Endothelial cell of umbilical vein (primary cell): ENCODE data around the gene SNAP23. TPM values are rescaled to one million over a fixed set of nuclear protein-coding genes. Genes with fewer than 3 reads are reported as not detected.

Experiments used
- BruUV-seq: library from RNA; stranded (reverse); fragments of 400-500 nt; replicated peaks from 2 replicates; lab custom pipeline; 2021; lab: Mats Ljungman, UMichigan
- CTCF ChIA-PET: fragments of 300-600, 350-600 bp; sonication (Branson Sonifier 250); formaldehyde crosslinking; loops from one replicate; lab custom pipeline; 2021; ENCODE audit warnings: antibody characterized with exemption, inconsistent platforms; lab: Charles Lee
- POLR2A ChIA-PET: fragments of 300-600, 350-600 bp; sonication (Branson Sonifier 250); formaldehyde crosslinking; loops from one replicate; lab custom pipeline; 2021; ENCODE audit warnings: antibody characterized with exemption, inconsistent platforms; lab: Charles Lee
- DNase-seq: peaks from one replicate; pipeline ENCODE4 v3.0.0-alpha.2; 2011; ENCODE audit warnings: low read depth, low spot score
- FAIRE-seq: peaks from 2 replicates; lab custom pipeline; 2011; peaks lifted over from hg19 to GRCh38; lab: Jason Lieb, UNC
- H2AFZ ChIP-seq: 2 replicates; pipeline ENCODE4 v1.6.0; 2012; ENCODE audit warnings: low read depth, low read length, control low read depth, inconsistent platforms
- H3K27ac ChIP-seq: 2 replicates; pipeline ENCODE4 v1.5.1; 2011; ENCODE audit warnings: low read depth, mild to moderate bottlenecking, control low read depth, low read length, moderate library complexity; ENCODE audit not compliant: insufficient read depth
- H3K27me3 ChIP-seq, 2 experiments: 2 replicates each; pipeline versions ENCODE4 v1.6.0 to v1.6.1; 2011; ENCODE audit warnings: low read length in 2 of 2, mixed read lengths in 1 of 2; ENCODE audit not compliant: control insufficient read depth in 2 of 2, insufficient read depth in 2 of 2
- H3K36me3 ChIP-seq, 2 experiments: 2 replicates in 1 of 2; 3 replicates in 1 of 2; pipeline ENCODE4 v1.5.1; 2011; ENCODE audit warnings: low read length in 2 of 2, mild to moderate bottlenecking in 1 of 2, moderate library complexity in 1 of 2; ENCODE audit not compliant: control insufficient read depth in 2 of 2, insufficient read depth in 2 of 2; ENCODE audit errors: extremely low read depth in 1 of 2
- H3K4me1 ChIP-seq: 3 replicates; pipeline ENCODE4 v1.5.1; 2011; ENCODE audit warnings: mild to moderate bottlenecking, low read length; ENCODE audit not compliant: control insufficient read depth, insufficient read depth; ENCODE audit errors: extremely low read depth
- H3K4me2 ChIP-seq: 2 replicates; pipeline ENCODE4 v1.6.1; 2011; ENCODE audit warnings: low read length, control low read depth, mixed read lengths; ENCODE audit not compliant: insufficient read depth
- H3K4me3 ChIP-seq, 3 experiments: fragments of 200-600 bp in 1 of 3; sonication (generic), shearing (Covaris generic) in 1 of 3; replicated peaks in 1 of 3; 2 replicates each; pipeline ENCODE4 v1.5.1; 2011 to 2016; ENCODE audit warnings: control low read depth in 3 of 3, low read length in 3 of 3, mild to moderate bottlenecking in 2 of 3, inconsistent platforms in 1 of 3, low read depth in 1 of 3, moderate library complexity in 1 of 3; ENCODE audit not compliant: insufficient read depth in 1 of 3
- H3K79me2 ChIP-seq: 2 replicates; pipeline ENCODE4 v1.6.0; 2012; ENCODE audit warnings: low read length, inconsistent platforms; ENCODE audit not compliant: control insufficient read depth, insufficient read depth
- H3K9ac ChIP-seq: replicated peaks from 2 replicates; pipeline ENCODE3; 2011; ENCODE audit warnings: low read length, control low read depth; ENCODE audit not compliant: insufficient read depth; ENCODE audit errors: extremely low read depth
- H3K9me1 ChIP-seq: replicated peaks from 3 replicates; pipeline ENCODE4 v1.6.0; 2011; ENCODE audit warnings: mild to moderate bottlenecking, low read length; ENCODE audit not compliant: control insufficient read depth, insufficient read depth; ENCODE audit errors: extremely low read depth
- H3K9me3 ChIP-seq: replicated peaks from 2 replicates; pipeline ENCODE4 v1.5.1; 2012; ENCODE audit warnings: low read length, inconsistent platforms; ENCODE audit not compliant: control insufficient read depth, insufficient read depth
- H4K20me1 ChIP-seq: replicated peaks from 2 replicates; pipeline ENCODE3; 2011; ENCODE audit warnings: mild to moderate bottlenecking, low read length; ENCODE audit not compliant: control insufficient read depth, insufficient read depth; ENCODE audit errors: extremely low read depth
- EZH2 ChIP-seq: IDR thresholded peaks from 2 replicates; pipeline ENCODE4 v1.6.1; 2012; ENCODE audit warnings: borderline replicate concordance, low read depth, mild to moderate bottlenecking, moderate library complexity, low read length, inconsistent platforms; ENCODE audit not compliant: severe bottlenecking
- FOS ChIP-seq: IDR thresholded peaks from 2 replicates; pipeline ENCODE4 v1.6.1; 2011; ENCODE audit warnings: mild to moderate bottlenecking, low read length, moderate library complexity, borderline replicate concordance; ENCODE audit not compliant: insufficient read depth
- GATA2 ChIP-seq: IDR thresholded peaks from 2 replicates; pipeline ENCODE4 v1.7.0; 2011; ENCODE audit warnings: low read depth, mild to moderate bottlenecking, moderate library complexity, mixed read lengths, low read length; ENCODE audit not compliant: insufficient read length, insufficient read depth
- JUN ChIP-seq: IDR thresholded peaks from 2 replicates; pipeline ENCODE4 v1.6.1; 2011; ENCODE audit warnings: borderline replicate concordance, low read depth; ENCODE audit not compliant: insufficient read length, insufficient read depth
- MYC ChIP-seq: IDR thresholded peaks from one replicate; pipeline ENCODE4 v1.6.1; 2011; ENCODE audit warnings: mild to moderate bottlenecking, low read depth, low read length
- POLR2A ChIP-seq: IDR thresholded peaks from 2 replicates; pipeline ENCODE4 v1.6.1; 2012; ENCODE audit warnings: low read depth, mild to moderate bottlenecking, control low read depth, low read length
- POLR2AphosphoS5 ChIP-seq: IDR thresholded peaks from 2 replicates; pipeline ENCODE4 v1.6.1; 2012; ENCODE audit warnings: low read depth, mild to moderate bottlenecking, control low read depth, low read length, moderate library complexity; ENCODE audit not compliant: insufficient read depth
- dilution Hi-C: fragments of 300-500 bp; cut with MboI; formaldehyde crosslinking; loops from one replicate; pipeline ENCODE4 v1.15.0; 2019; ENCODE audit warnings: low sequenced_read_pairs; ENCODE audit not compliant: extremely low pct_ligation_motif_present
- intact Hi-C: fragments of 100-400 bp; cut with micrococcal nuclease; formaldehyde crosslinking; loops from one replicate; pipeline ENCODE4 v1.10.0; 2022
- polyA plus RNA-seq, 4 experiments: library from polyadenylated mRNA; depleted of rRNA in 3 of 4; stranded (reverse) in 3 of 4; unstranded in 1 of 4; fragments of >200 nt; gene quantifications; 2 replicates each; pipeline versions ENCODE4 v1.2.1 to v1.2.3, GENCODE V29; 2011 to 2012; ENCODE audit warnings: missing spikeins in 1 of 4
- total RNA-seq: library from RNA; stranded (reverse); gene quantifications from 2 replicates; pipeline ENCODE4 v1.2.3, GENCODE V29; 2021
- TF ChIP-seq, protein P1 (sequence below), 2 donors: IDR thresholded peaks; 1 replicate in 1 of 2; 2 replicates in 1 of 2; pipeline ENCODE4 v1.5.1; 2011; ENCODE audit warnings: low read length in 2 of 2, mild to moderate bottlenecking in 2 of 2, moderate library complexity in 2 of 2, control low read depth in 1 of 2, inconsistent platforms in 1 of 2, low read depth in 1 of 2; ENCODE audit not compliant: insufficient read depth in 1 of 2; ENCODE audit errors: extremely low read depth in 1 of 2
- TF ChIP-seq, protein P2 (sequence below): IDR thresholded peaks from 2 replicates; pipeline ENCODE4 v1.6.1; 2011; ENCODE audit not compliant: insufficient read depth, insufficient read length

Gene SNAP23
- total and polyA plus RNA-seq, 2 donors (not counting 3 experiments of a cell fraction or from before 2014, with no cell fraction given): 141 to 152 TPM

DNA sequence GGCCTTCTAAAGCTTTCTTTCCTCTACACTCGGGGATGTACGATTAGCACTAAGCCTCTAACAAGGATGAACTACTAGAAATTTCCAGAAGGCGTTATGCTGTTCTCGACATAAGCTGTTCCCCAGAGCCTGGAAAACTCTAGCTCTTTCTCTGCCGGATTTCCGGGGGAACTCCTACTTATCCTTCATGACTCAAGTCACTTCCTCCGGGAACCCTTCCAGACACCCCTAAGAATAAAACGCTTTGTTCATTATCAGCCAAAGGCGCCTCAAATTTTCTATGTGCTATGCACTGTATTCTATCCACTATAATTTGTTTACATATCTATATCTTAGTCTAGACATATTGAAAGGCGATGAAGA is 455 bp upstream of the SNAP23 start:
- peak; percentile 86 for DNase-seq
- intact Hi-C loops: loop anchor here (2.0 to 5.0 kb wide), 3 partner anchors 16 to 223 kb away; partner anchors contain the start of genes GANC, HAUS2, LRRC57 and TMEM87A

More for the DNA sequence above, 455 bp upstream of the SNAP23 start:
- Histone ChIP-seq H3K79me2 (peaks cover 46% of the 10 kb centered on the region), H3K9me1 (no peaks in the 10 kb centered on the region), H3K4me1 (peaks cover 62% of the 10 kb centered on the region), H4K20me1 (no peaks in the 10 kb centered on the region), H3K4me3 (peak overlapping the region in 2 of 3 experiments; percentile 10 to 98), H3K27ac (peak overlapping the region; percentile 95), H3K27me3 (no peaks in the 10 kb centered on the region), H3K9ac (peak overlapping the region; percentile 95), H3K4me2 (peak overlapping the region; percentile 83), H3K36me3 (peaks cover 0 to 2% of the 10 kb centered on the region in 2 experiments), H3K9me3 (no peaks in the 10 kb centered on the region), H2AFZ (no peak overlapping the region)
- CTCF ChIA-PET: interaction anchor here (1.4 to 1.8 kb wide), 4 partner anchors 12 to 54 kb away, joined by 4 to 6 read pairs (median 5); partner anchors contain the start of genes HAUS2 and LRRC57
- TF ChIP-seq POLR2A: no peak
- TF ChIP-seq GATA2: no peak
- no peak for TF ChIP-seq MYC
- TF ChIP-seq, protein P1, sequence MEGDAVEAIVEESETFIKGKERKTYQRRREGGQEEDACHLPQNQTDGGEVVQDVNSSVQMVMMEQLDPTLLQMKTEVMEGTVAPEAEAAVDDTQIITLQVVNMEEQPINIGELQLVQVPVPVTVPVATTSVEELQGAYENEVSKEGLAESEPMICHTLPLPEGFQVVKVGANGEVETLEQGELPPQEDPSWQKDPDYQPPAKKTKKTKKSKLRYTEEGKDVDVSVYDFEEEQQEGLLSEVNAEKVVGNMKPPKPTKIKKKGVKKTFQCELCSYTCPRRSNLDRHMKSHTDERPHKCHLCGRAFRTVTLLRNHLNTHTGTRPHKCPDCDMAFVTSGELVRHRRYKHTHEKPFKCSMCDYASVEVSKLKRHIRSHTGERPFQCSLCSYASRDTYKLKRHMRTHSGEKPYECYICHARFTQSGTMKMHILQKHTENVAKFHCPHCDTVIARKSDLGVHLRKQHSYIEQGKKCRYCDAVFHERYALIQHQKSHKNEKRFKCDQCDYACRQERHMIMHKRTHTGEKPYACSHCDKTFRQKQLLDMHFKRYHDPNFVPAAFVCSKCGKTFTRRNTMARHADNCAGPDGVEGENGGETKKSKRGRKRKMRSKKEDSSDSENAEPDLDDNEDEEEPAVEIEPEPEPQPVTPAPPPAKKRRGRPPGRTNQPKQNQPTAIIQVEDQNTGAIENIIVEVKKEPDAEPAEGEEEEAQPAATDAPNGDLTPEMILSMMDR (IDR thresholded peaks at IDR 0.05; ENCODE audit: extremely low read depth in 1 of 2, insufficient read depth in 1 of 2, low read depth in 1 of 2, low read length in 2 of 2): no peak
- TF ChIP-seq EZH2: no peak
- peak; percentile 74 for TF ChIP-seq FOS
- peak; percentile 73 for TF ChIP-seq JUN
- TF ChIP-seq POLR2AphosphoS5: no peak
- TF ChIP-seq, protein P2, sequence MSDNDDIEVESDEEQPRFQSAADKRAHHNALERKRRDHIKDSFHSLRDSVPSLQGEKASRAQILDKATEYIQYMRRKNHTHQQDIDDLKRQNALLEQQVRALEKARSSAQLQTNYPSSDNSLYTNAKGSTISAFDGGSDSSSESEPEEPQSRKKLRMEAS: no peak
- TSS peak; percentile 67 for BruUV-seq
- POLR2A ChIA-PET: interaction anchor here (0.5 to 1.2 kb wide), 4 partner anchors 9 to 80 kb away, joined by 3 to 8 read pairs (median 5); partner anchors contain the start of gene STARD9
- FAIRE-seq: no peak
- dilution Hi-C loops: no loop called here
